Activated CD8-positive, alpha-beta memory T cell treated with anti-CD3 and anti-CD28 coated beads for 36 hours (primary cell): Measurements from ENCODE around the gene RAD51B. TPM values are rescaled to one million over a fixed set of nuclear protein-coding genes. Genes with fewer than 3 reads are reported as not detected.

ENCODE experiments used
- CTCF ChIA-PET: fragments of 350-600 bp; sonication (Branson Sonifier 250); formaldehyde crosslinking; loops from one replicate; lab custom pipeline; 2021; ENCODE audit warnings: antibody characterized with exemption; lab: Charles Lee
- POLR2A ChIA-PET: fragments of 350-600 bp; sonication (Branson Sonifier 250); formaldehyde crosslinking; loops from one replicate; lab custom pipeline; 2021; ENCODE audit warnings: antibody characterized with exemption; lab: Charles Lee
- total RNA-seq, 2 experiments: library from RNA; stranded (reverse); gene quantifications; one replicate each; pipeline ENCODE4 v1.2.3, GENCODE V29; 2021

Gene RAD51B
- total RNA-seq, 2 experiments from 2014 or later, result 25.0 to 26.0 TPM

DNA sequence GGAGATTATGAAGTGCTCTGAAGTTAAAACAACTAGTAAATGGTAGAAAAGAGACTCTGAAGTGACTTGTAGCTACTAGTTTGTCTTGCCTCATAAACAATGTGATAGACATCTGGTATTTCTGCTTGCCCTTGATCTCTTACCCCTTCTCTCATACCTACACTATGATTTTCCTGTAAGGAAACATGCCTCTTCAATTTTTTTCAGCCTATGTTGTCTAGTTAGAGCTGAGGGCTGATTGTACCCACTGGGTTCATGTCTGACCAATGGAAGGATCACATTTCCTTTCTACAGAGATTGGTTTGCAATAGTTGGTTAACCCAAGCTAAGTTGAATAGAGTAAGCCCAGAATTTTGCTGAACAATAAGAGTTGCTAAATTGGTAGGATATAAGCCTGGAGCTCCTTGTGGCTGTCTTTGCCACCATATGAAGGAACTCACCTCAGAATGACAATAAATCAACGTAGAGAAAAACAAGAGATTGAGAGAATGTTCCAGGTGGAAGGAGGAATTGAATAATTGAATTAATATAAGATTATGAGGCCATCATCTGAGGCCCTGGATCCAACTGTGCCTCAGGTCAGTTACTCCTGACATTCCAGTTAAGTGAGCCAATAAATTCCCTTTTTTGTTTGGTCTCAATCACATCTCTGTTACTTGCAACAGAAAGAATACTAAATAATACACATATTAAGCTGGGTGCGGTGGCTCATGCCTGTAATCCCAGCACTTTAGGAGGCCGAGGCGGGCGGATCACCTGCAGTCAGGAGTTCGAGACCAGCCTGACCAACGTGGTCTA is 626.9 kb downstream of the RAD51B start:
- ChIA-PET CTCF (no interaction called here), POLR2A (interaction anchor here (0.6 kb wide), 1 partner anchor 69 kb away, joined by 3 read pairs; no protein-coding TSS in a partner anchor)

DNA sequence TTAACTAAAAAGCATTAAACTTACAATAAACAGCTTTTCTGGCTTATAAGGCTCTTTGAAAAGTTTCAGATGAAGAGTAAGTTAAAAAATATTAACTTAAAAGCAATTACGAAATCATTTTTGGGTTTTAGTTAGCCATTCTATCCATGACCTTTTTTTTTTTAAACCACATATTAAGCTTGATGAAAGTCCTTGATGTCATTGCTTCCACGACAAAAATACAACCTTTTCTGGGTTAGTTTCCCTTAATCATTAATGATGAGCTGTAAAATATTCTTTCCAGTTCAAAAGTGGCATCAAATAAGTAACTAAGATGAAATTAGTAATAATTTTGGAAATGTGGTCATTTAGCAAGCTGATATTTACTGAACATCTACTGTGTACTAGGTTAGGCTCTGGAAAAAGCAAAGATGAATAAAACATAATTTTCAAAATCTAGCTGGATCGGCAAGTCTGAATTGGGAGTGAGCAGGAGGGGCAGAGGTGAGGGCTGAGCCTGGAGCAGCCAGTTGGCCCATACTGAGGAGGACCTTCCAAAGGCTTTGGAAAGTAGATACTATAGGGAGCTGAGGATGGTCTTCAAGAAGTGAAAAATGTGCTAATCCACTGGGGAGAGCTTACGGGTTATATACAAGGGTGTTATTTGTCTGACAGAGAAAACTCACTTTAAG is 628.1 kb downstream of the RAD51B start:
- ChIA-PET CTCF (no interaction called here), POLR2A (interaction anchor here (0.6 kb wide), 1 partner anchor 68 kb away, joined by 3 read pairs; no protein-coding TSS in a partner anchor)

DNA sequence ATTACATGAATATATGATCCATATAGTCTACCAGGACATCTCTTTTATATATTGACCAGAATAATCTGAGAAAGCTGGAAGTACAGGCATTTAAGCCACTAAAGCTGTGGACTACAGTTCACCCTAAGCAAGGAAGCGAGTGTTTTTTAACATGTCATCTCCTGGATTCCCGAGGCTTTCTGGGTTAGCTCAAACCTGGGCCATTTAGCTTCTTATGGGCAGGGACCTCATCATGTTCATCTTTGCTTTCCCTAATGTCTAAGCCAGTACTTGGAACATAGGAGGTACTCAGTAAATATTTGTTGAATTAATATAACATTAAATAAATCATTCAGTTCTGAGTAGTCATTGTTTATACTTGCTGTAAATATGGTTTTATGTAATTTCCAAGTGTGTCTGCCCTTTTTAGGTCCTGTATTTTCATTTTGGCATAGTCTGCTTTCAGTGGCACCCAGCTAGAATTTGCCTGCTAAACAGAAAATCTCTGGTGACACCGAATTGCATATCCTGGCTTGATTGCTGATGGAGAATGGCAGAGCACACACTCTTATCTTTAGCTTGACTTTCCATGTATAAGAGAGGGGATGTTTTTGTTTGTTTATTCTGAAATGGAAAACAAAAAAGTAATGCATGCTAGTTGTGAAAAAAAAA is 628.8 kb downstream of the RAD51B start:
- POLR2A ChIA-PET, result no interaction called here
- CTCF ChIA-PET, result no interaction called here

DNA sequence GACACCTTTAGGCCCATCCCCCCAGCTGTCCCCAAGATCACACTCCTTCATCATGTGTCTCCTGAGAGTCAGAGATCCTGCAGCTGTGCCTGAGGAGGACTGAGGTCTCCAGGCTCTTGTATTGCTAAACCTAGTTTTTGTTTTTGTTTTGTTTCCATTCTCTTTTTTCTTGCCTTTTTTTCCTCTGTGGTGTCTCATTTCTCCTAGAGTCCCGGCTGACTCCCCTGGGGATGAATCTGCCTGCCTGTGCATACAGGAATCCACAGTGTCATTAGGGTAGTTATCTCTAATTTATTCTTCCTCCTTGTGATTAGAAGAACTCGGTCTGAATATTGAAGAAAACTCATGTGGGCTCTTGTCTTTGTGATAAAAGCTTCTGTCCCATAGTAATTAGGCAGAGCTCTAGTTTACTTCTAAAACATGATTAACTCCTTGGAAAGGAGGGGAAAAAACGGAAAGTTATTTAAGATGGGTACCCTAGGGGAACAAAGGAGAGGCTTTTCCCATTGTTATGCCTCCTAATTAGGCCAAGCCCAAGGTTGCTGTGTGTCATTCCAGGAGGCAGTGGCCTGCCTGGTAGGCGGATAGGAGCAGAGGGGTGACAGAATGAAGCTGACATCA is 630.1 kb downstream of the RAD51B start:
- POLR2A ChIA-PET, result no interaction called here
- CTCF ChIA-PET, result interaction anchor here (0.6 kb wide), 1 partner anchor 688 kb away, joined by 3 read pairs; no protein-coding TSS in a partner anchor

DNA sequence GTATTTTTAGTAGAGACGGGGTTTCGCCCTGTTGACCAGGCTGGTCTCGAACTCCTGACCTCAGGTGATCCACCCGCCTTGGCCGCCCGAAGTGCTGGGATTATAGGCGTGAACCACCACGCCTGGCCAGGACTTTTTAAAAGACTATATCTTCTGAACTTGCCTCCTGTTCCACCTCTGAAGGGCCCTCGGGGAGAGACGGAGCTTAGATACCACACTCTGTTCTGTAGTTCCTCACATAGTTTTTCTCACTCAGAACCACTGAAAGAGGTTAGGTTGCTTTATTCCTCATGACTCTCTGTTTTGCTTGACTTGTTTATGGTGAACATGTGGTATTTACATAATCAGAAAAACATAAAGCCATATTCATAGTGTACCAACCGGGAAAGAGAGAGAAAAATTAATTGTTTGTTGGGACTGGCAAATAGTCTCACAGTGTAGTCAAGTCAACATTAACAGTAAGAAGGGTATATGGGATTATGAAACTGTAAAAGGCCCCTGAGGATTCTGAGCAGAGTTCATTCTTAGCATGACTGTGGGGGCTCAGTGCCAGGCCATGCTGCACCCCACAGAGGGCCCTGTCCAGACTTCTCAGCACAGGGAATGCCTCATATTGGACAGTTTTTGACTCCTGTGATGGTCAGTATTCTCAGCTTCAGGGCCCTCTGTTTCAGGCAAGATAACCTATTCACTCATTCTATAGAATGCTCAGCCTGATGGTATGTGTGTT is 631.0 kb downstream of the RAD51B start:
- CTCF ChIA-PET, result interaction anchor here (0.6 kb wide), 1 partner anchor 689 kb away, joined by 3 read pairs; no protein-coding TSS in a partner anchor
- POLR2A ChIA-PET, result no interaction called here

DNA sequence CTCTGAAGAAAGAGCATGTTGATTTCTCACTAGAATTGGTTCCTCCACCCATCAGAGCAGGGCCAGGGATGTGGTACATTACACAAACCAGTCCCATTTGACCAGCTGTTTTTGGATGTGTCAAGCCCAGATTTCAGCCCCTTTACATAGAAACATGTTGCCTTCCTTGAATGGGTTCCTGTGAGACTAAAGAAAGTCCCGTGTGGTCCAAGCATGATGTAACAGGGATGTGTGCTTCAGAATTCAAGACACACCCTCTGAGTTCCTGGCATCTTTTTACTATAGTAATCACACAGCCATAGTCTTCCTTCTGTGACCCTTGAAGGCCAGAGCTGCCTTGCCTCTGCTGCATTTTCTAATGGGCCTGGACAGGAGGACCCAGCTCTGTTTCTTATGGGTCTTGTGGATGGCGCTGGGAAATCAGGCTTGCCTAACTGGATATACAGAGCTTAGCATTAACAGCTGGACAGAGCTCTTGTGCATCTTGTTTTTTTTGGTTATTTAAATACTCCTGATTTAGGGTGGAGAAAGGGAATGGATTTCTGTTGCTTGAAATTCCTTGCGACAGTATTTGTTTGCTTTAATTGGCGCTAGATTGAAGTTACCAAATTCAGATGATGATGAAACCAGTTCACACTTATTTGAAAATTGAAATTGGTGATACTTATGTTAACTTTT is 632.3 kb downstream of the RAD51B start:
- CTCF ChIA-PET, result no interaction called here
- POLR2A ChIA-PET, result no interaction called here

DNA sequence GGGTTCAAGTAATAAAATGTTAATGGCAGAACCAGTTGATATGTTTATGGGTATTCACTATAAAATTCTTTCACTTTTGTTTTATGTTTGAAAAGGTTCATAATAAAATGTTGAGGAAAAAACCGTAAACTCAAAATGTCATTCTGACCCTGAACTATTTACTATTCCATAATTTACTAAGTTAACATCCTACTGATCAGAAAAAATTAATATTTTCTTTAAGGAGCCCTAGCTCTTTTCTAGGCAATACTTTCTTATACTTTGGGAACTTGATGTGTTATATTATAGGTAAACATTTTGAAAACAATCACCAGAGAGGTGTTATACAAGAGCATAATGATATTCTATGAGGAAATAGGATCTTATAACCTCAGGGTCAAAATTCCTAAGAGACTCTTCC is 638.7 kb downstream of the RAD51B start:
- ChIA-PET POLR2A (no interaction called here), CTCF (interaction anchor here (1.1 kb wide), 1 partner anchor 19 kb away, joined by 3 read pairs; no protein-coding TSS in a partner anchor)

DNA sequence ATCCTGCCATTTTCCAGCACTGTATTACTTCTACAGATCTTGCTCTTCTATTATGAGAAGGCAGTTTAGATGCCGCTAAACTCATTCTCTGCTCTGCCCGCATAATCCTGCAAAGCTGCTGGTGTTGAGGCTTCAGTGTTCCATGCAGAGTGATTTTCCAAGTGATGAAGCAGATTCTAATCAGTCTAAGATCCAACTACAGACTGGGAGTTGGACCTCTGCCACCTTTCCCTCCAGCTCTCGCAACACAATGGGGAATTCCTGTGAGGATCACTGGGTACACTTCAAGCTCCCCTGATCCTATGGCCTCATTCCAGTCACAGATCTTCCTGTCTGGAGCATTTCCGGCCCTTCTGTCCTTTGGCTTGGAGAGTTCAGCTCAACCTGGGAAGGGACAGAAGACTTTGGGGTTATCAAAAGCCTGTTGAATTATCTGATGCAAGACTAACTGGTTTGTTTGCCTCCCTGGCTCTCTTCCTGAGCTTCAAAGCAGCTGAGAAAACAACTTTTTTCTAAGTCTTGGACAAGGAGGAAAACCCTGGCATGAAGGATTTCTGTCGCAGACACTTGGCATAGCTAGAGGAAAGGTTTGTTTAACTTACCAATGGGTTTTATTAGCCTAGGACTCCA is 639.4 kb downstream of the RAD51B start:
- CTCF ChIA-PET, result no interaction called here
- POLR2A ChIA-PET, result no interaction called here

DNA sequence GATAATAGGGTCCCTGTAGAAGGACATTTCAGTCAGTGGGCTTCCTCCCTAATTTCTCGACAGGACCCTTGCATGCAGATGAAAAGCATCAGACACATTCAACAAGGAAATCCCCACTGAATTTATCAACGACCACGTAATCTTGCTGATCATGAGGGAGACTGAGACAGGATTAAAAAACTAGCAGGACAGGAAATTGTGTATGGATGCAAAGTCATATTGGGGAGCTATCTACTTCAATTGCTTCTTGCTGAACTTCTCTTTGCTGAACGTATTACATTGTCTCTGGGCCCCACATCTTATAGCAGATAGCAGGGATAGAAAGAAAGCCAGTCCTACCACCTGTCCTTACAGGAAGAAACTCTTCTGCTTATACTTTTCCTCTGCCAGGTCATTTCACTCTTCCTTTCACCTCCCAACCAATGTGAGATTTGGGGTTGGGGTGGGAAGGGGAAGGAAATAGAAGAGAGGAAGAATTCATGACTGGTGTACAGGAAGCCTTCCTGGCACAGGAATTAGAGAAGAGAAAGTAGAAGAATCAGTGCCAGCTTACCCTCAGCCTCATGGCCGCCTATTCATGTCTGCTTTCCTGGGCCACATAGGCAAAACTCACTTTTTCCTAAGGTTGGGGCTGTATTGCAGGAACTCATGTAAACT is 640.0 kb downstream of the RAD51B start:
- POLR2A ChIA-PET, result no interaction called here
- CTCF ChIA-PET, result no interaction called here

DNA sequence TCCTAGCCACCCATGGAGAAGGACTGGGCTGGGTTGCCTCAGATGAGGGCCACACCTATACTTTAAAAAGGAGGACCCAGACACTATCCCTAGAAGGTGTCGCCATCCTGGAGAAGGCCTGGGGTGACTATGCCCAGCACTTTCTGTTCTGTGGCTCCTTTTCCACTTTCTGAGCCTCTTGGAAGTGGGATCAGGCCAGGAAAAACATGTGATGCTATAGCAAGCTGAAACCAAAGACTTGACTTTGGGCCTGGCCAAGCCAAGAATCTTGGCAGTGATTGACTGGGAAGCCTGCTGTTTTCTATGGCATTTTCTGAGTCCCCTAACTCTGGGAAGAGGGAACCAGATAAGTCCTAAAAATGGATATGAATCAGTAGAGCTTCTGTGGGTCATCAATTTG is 641.0 kb downstream of the RAD51B start:
- POLR2A ChIA-PET, result no interaction called here
- CTCF ChIA-PET, result interaction anchor here (0.7 kb wide), 1 partner anchor 52 kb away, joined by 3 read pairs; no protein-coding TSS in a partner anchor

DNA sequence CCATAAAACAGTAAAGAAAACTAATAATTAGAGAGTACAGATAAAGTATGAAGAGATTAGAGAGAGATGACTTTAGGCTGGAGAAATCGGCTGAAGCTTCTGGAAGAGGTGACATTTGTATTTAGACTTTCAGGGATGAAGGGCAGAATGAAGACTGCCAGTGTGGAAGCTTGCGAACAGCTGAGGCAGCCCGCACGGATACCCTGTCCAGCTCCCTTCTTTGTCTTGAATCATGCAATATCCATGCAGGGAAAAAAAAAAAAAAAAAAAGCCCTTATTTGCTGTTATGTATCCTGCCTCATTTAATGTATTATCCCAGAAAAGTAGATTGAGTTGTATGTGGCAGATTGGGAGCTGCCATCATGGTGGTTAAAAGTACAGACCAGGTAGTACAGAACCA is 641.5 kb downstream of the RAD51B start:
- ChIA-PET POLR2A (no interaction called here), CTCF (interaction anchor here (0.7 kb wide), 3 partner anchors 47 to 354 kb away, joined by 3 to 4 read pairs (median 4); no protein-coding TSS in a partner anchor)

DNA sequence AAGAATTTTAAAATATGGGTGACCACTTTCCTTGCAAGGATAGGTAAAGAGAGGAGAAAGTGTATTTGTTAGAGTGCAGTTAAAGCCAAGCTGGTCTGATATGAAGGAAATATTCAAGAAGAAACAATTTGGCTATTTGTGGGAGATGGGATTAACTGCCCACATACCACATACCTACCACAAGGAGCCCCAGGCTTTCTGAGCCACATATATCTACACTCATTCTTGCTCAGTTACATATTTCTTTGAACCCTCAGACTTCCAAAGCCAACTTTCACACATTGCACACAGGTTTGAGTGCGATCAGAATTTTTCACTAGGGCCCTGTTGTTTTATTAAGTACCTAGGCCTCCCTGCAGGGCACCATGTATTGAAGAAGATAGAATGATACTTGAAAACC is 643.1 kb downstream of the RAD51B start:
- ChIA-PET POLR2A (interaction anchor here (0.5 kb wide), 1 partner anchor 256 kb away, joined by 4 read pairs; no protein-coding TSS in a partner anchor), CTCF (no interaction called here)

DNA sequence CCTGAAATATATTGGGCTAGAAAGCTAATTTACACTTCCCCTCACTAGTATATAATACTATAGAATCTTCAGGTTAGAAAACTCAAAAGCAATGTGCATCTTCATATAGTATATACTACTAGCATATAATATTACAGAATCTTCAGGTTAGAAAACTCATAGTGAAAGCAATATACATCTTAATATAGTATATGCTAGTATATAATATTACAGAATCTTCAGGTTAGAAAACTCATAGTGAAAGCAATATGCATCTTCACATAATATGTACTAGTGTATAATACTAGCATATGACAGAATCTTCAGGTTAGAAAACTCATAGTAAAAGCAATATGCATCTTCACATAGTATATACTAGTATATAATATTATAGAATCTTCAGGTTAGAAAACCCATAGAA is 643.7 kb downstream of the RAD51B start:
- CTCF ChIA-PET, result no interaction called here
- POLR2A ChIA-PET, result interaction anchor here (0.5 kb wide), 1 partner anchor 257 kb away, joined by 4 read pairs; no protein-coding TSS in a partner anchor

DNA sequence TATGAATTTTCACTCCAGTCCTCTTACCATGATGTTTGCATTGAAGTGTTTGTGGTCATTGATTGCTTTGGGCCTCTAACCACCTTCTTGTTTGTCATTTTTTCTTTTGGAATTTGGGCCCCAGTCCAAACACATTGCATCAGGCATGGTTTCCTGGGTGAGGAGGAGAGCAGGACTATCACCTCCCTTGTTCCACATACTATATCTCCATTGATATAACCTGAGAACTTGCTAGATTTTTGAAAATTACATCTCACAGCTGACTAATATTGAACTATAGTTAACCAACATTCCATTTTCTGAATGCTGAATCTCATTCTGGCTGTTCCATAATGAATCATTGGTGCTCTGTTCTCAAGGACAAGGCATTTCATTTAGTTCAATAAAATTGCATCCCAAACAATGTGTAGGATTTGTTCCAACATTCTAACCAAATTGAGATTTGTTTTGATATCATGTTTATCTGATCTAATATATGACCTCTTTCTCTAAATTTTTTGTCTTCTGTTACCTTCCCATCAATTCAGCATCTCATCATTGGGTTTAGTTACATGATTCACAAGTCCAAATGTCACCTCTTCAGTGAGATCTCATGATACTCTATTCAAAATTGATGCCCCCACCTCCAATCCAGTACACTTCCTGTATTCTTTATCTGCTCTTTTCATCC is 644.3 kb downstream of the RAD51B start:
- ChIA-PET POLR2A (no interaction called here), CTCF (no interaction called here)

DNA sequence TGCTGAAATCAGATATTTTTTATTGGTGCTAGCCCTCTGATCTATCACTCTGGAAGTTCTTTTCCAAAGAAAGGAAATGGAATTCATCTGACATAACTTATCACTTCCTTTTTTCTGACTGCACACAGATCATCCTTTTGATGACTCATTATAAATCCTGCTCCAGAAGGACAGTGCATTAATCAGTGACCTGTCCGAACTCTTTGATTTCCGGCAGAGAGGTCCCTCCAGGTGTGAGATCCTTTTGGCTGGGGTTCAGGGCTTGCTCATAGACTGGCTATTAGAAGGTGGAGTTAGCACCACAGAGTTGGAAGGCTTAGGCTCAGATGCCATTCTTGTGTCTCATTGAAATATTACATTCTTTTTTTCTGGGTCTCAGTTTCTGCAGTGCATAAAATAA is 645.1 kb downstream of the RAD51B start:
- ChIA-PET POLR2A (no interaction called here), CTCF (no interaction called here)

DNA sequence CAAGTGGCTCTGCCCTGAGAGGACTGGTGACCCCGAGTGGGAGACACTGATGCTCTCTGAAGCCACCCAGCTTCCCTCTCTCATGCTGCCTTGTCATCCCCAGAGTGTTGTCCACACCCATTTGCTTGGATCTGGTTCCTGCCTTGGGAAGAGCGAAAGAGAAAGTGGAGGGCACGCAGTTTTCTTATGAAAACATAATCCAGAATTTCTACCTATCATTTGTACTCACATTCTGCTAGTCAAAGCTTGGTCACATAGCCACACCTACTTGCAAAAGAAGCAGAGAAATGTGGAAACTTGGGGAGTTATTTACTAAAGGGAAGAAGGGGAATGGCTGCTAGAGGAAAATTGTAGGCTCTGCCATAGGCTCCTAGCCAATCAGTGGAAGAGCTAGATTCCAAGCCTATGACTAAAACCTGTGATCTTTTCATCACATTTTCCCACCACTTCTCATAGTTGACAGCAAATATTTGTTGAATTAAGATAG is 647.0 kb downstream of the RAD51B start:
- POLR2A ChIA-PET, result no interaction called here
- CTCF ChIA-PET, result no interaction called here

DNA sequence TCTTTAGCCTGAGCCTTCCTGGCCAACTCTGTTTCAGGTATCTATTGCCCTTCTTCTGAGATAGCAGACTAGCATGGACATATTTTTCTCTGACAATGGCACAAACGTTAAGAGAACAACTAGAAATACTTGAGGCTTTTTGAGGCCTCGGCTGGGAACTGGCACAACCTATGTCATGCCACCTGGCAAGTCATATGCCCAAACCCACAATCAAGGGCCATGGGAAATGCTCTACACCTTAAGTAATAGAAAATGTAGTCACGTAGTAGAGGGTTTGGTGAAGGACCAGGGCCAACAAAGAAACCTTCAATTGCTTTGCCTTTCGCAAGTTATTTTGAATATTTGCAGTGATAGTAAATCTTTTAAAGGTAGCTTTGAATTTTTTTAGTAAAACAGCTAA is 647.8 kb downstream of the RAD51B start:
- CTCF ChIA-PET, result no interaction called here
- POLR2A ChIA-PET, result interaction anchor here (0.7 kb wide), 1 partner anchor 54 kb away, joined by 4 read pairs; no protein-coding TSS in a partner anchor
